HEK293 (cell line): Measurements from ENCODE around the gene SELENOW.

Source experiments
- CTCF ChIP-seq: fragments of 450-650 bp; formaldehyde crosslinking; IDR thresholded peaks from 2 replicates; pipeline ENCODE4 v1.5.1; 2016; ENCODE audit warnings: missing biosample characterization, missing genetic modification characterization
- REST ChIP-seq: fragments of 450-650 bp; formaldehyde crosslinking; IDR thresholded peaks from 2 replicates; pipeline ENCODE4 v1.5.1; 2016; ENCODE audit warnings: missing biosample characterization, missing genetic modification characterization
- ZBTB7A ChIP-seq: fragments of 450-650 bp; formaldehyde crosslinking; IDR thresholded peaks from 2 replicates; pipeline ENCODE4 v1.5.1; 2016; ENCODE audit warnings: low read depth, missing biosample characterization, missing genetic modification characterization
- ZBTB8A ChIP-seq: fragments of 450-650 bp; formaldehyde crosslinking; IDR thresholded peaks from 2 replicates; pipeline ENCODE4 v1.5.1; 2016; ENCODE audit warnings: missing biosample characterization, missing genetic modification characterization
- ZFP3 ChIP-seq: fragments of 450-650 bp; formaldehyde crosslinking; IDR thresholded peaks from 2 replicates; pipeline ENCODE4 v1.5.1; 2016; ENCODE audit warnings: low read depth, missing biosample characterization, missing genetic modification characterization
- ZNF114 ChIP-seq: fragments of 450-650 bp; formaldehyde crosslinking; IDR thresholded peaks from 2 replicates; pipeline ENCODE4 v1.5.0; 2017; ENCODE audit warnings: missing biosample characterization, missing genetic modification characterization
- ZNF23 ChIP-seq: fragments of 450-650 bp; formaldehyde crosslinking; IDR thresholded peaks from 2 replicates; pipeline ENCODE4 v1.5.1; 2016; ENCODE audit warnings: missing biosample characterization, missing genetic modification characterization, borderline replicate concordance
- ZNF76 ChIP-seq: fragments of 450-650 bp; formaldehyde crosslinking; IDR thresholded peaks from 2 replicates; pipeline ENCODE4; 2016; ENCODE audit warnings: low read depth, missing biosample characterization, missing genetic modification characterization, borderline replicate concordance
- ZNF792 ChIP-seq: fragments of 450-650 bp; formaldehyde crosslinking; IDR thresholded peaks from 2 replicates; pipeline ENCODE4 v1.5.1; 2016; ENCODE audit warnings: missing biosample characterization, missing genetic modification characterization
- ZSCAN18 ChIP-seq: fragments of 450-650 bp; formaldehyde crosslinking; IDR thresholded peaks from 2 replicates; pipeline ENCODE4 v1.5.1; 2016; ENCODE audit warnings: missing biosample characterization, missing genetic modification characterization

GRCh38 chr19:47819858-47820257 is 41.4 kb downstream of the SELENOW start:
- no peak for TF ChIP-seq REST (tag by site-specific recombination)
- TF ChIP-seq ZNF76 (tag by site-specific recombination): no peak
- no peak for TF ChIP-seq ZNF792 (tag by site-specific recombination)
- no peak for TF ChIP-seq ZFP3 (tag by site-specific recombination)
- TF ChIP-seq ZBTB7A (tag by site-specific recombination): no peak
- TF ChIP-seq ZSCAN18 (tag by site-specific recombination): no peak
- TF ChIP-seq CTCF (tag by site-specific recombination): no peak
- TF ChIP-seq ZBTB8A (tag by site-specific recombination): no peak
- no peak for TF ChIP-seq ZNF23 (tag by site-specific recombination)
- TF ChIP-seq ZNF114 (tag by site-specific recombination): no peak
